ENCODE data around the gene SOD1. TPM values are rescaled to one million over a fixed set of nuclear protein-coding genes. Genes with fewer than 3 reads are reported as not detected.

The SOD1 gene
- total RNA-seq, 4 donors from 2014 or later, result 87.6 to 156 (median 140) TPM

DNA sequence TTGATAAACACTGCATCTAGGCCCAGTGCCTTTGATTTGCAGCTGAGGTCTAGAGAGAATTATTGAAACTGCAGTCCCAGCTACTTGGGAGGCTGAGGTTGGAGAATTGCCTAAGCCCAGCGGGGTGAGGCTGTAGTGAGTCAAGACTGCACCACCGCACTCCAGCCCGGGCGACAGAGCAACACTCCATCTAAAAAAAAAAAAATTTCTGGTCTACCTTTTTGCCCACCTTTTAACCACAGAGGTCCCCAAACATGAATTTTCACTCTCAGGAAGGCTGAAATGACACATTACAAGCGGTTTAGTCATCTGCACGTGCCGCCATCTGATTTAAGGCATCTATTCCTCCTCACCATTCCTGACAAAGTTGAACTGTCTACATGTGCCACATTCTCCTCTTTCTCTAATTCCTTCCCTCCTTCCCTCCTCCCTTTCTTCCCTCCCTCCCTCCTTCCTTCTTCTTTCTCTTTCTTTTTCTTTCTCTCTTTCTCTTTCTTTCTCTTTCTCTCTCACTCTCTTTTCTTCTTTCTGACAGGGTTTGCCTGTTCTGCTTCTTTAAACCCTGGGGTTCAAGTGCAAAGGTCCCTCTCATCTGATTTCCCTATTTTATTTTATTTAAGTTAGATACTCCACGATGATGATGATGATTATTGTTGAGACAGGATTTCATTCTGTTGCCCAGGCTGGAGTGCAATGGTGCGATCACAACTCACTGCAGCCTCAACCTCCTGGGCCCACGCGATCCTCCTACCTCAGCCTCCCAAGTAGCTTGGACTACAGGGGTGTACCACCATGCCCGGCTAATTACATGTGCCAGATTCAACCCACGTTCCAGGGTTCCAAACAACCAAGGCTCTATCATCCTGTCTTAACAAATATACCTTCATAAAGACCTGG lies 3.0 kb upstream of the SOD1 start:
- H3K27me3 ChIP-seq, result no peaks in the 10 kb centered on the region
- no peak for TF ChIP-seq POLR2A (IDR thresholded peaks at IDR 0.05)
- TF ChIP-seq CTCF (IDR thresholded peaks at IDR 0.05), result no peak
- H3K27ac ChIP-seq, result no peak overlapping the region
- peaks cover under 1 to 6% of the 10 kb centered on the region in 2 donors for H3K4me1 ChIP-seq
- no peak for DNase-seq
- H3K4me3 ChIP-seq, result no peak overlapping the region
- no peaks in the 10 kb centered on the region for H3K9me3 ChIP-seq
- intact Hi-C loops (cut with DNase I; ENCODE audit: low total_unique reads), result no loop called here
- H3K36me3 ChIP-seq, result no peaks in the 10 kb centered on the region

DNA sequence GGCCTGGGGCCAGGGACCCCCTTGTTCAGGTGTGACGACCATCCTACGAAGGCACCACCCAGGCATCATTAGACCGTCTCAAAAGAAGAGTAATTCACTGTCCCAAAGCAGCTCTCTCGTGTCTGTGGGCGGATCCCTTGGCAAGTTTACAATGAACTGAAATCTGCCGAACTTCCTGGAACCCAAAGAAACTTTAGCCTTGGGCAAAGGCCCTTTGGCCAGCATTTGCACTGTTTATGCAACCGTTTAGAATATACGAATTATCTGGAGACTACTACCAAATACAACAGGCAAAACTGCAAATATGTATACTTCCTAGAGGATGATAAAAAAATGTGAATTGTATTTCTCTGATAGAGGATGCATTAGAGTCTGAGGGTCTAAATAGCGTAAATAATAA lies 1.4 kb upstream of the SOD1 start:
- no peak overlapping the region for H3K27ac ChIP-seq

GRCh38 chr21:31659286-31659535 lies 282 bp upstream of the SOD1 start:
- Histone ChIP-seq H3K27me3 (no peaks in the 10 kb centered on the region), H3K27ac (peak overlapping the region; percentile 82 to 88), H3K36me3 (no peaks in the 10 kb centered on the region), H3K4me3 (peak overlapping the region; percentile 56 to 91), H3K4me1 (peaks cover 11 to 14% of the 10 kb centered on the region in 2 donors), H3K9me3 (no peaks in the 10 kb centered on the region)
- DNase-seq, result no peak
- TF ChIP-seq CTCF (IDR thresholded peaks at IDR 0.05) (no peak), POLR2A (IDR thresholded peaks at IDR 0.05) (no peak)
- intact Hi-C loops (cut with DNase I; ENCODE audit: low total_unique reads), result no loop called here

More for the DNA sequence above, 1.4 kb upstream of the SOD1 start:
- no peak for TF ChIP-seq CTCF (IDR thresholded peaks at IDR 0.05)
- no peak for TF ChIP-seq POLR2A (IDR thresholded peaks at IDR 0.05)
- Histone ChIP-seq H3K4me3 (no peak overlapping the region), H3K4me1 (peaks cover 8 to 11% of the 10 kb centered on the region in 2 donors), H3K36me3 (no peaks in the 10 kb centered on the region), H3K27me3 (no peaks in the 10 kb centered on the region), H3K9me3 (no peaks in the 10 kb centered on the region)
- intact Hi-C loops (cut with DNase I; ENCODE audit: low total_unique reads), result no loop called here
- no peak for DNase-seq

DNA sequence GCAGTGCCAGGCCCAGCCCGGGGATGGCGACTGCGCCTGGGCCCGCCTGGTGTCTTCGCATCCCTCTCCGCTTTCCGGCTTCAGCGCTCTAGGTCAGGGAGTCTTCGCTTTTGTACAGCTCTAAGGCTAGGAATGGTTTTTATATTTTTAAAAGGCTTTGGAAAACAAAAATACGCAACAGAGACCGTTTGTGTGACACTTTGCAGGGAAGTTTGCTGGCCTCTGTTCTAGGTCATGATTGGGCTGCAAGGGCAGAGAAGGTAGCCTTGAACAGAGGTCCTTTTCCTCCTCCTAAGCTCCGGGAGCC lies 719 bp downstream of the SOD1 start:
- TF ChIP-seq CTCF (IDR thresholded peaks at IDR 0.05) (no peak), POLR2A (IDR thresholded peaks at IDR 0.05) (no peak)
- H3K27ac ChIP-seq, result peak overlapping the region; percentile 82 to 88
- DNase-seq, result no peak
- H3K4me1 ChIP-seq, result peaks cover 11 to 14% of the 10 kb centered on the region in 2 donors
- H3K36me3 ChIP-seq, result no peaks in the 10 kb centered on the region
- intact Hi-C loops (cut with DNase I; ENCODE audit: low total_unique reads), result loop anchor here (10.0 kb wide), 1 partner anchor 735 kb away; the partner anchor contains the start of gene URB1
- H3K4me3 ChIP-seq, result peak overlapping the region; percentile 56 to 91
- H3K27me3 ChIP-seq, result no peaks in the 10 kb centered on the region
- no peaks in the 10 kb centered on the region for H3K9me3 ChIP-seq

DNA sequence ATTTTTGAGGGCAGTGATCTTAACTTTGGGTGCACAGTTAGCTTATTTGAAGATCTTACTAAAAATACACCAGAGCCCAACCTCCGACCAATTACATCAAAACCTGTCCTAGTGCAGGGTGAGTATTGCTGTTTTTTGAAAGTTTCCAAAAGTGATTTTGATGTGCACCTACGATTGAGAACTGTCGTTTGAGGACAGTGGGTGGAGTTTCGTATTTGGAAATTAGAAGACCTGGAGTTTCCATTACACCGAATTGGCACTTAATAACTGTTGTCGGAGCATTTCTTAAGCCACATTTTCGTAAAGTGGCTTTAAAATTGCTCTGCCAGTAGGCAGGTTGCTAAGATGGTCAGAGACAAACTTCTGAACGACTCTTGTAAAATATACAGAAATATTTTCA lies 1.1 kb downstream of the SOD1 start:
- DNase-seq, result no peak
- H3K4me1 ChIP-seq, result peaks cover 11 to 14% of the 10 kb centered on the region in 2 donors
- intact Hi-C loops (cut with DNase I; ENCODE audit: low total_unique reads), result loop anchor here (10.0 kb wide), 1 partner anchor 734 kb away; the partner anchor contains the start of gene URB1
- H3K27ac ChIP-seq, result peak overlapping the region; percentile 82 to 88
- peak overlapping the region; percentile 56 to 91 for H3K4me3 ChIP-seq
- no peaks in the 10 kb centered on the region for H3K36me3 ChIP-seq
- H3K9me3 ChIP-seq, result no peaks in the 10 kb centered on the region
- H3K27me3 ChIP-seq, result no peaks in the 10 kb centered on the region
- TF ChIP-seq CTCF (IDR thresholded peaks at IDR 0.05), result no peak
- no peak for TF ChIP-seq POLR2A (IDR thresholded peaks at IDR 0.05)

All from uterus (tissue), 4 donors.